ENCODE measurements around the gene RUFY3.

GRCh38 chr4:70712604-70713452, 8.9 kb upstream of the RUFY3 start:
- TF ChIP-seq CTCF (tag by site-specific recombination; IDR thresholded peaks at IDR 0.05), result no peak
- TF ChIP-seq BCL11A (tag by site-specific recombination; IDR thresholded peaks at IDR 0.05; ENCODE audit: low read depth), result no peak
- TF ChIP-seq ZBTB44 (tag by site-specific recombination; IDR thresholded peaks at IDR 0.05), result no peak
